ENCODE data around the gene FNIP1. TPM values are rescaled to one million over a fixed set of nuclear protein-coding genes. Genes with fewer than 3 reads are reported as not detected.

FNIP1 gene
- total and polyA plus RNA-seq, 2 of the 8 experiments (the other 6 are each of a cell fraction or from before 2014, with no cell fraction given), result 3.5 to 17.3 TPM

DNA sequence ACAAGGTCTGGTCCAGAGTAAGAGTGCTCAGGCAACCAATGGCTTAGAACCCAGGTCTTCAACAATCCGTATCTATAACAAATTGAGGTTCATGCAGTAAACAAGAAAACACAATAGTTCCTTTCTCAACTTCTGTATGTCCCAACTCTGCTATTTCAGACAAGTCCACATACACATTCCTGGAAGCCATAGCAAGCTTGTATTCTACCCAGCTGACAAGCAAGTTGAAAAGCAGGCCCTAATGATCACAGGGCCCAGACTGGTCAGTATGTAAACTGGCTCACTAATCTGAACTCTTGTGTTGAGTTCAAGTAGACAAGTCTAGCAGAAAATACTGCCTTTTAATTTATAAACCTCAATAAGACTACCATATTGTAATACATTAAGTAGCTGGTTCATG is 26.9 kb downstream of the FNIP1 start:
- Histone ChIP-seq H3K23me2 (ENCODE audit: low read depth, low read length) (no peaks in the 10 kb centered on the region), H4K5ac (ENCODE audit: insufficient read length, low read depth, low read length) (no peak overlapping the region), H3K9ac (replicated peaks in 1 of 4; ENCODE audit: extremely low read depth in 1 of 4, low read depth in 3 of 4, low read length in 3 of 4) (no peak overlapping the region), H2BK120ac (replicated peaks; ENCODE audit: low read depth, low read length) (no peak overlapping the region), H3K56ac (replicated peaks; ENCODE audit: insufficient read length, low read depth, low read length) (no peak overlapping the region), H2BK5ac (ENCODE audit: low read depth, low read length) (no peak overlapping the region), H2AFZ (ENCODE audit: low read length) (no peak overlapping the region), H3K79me2 (ENCODE audit: control insufficient read depth in 1 of 2, insufficient read depth in 2 of 2, low read length in 2 of 2) (peaks cover 0 to 85% of the 10 kb centered on the region in 2 experiments; a peak in 3 of 4 replicates), H3K27ac (ENCODE audit: low read depth, low read length) (no peak overlapping the region), H3K4ac (replicated peaks; ENCODE audit: insufficient read length, low read depth, low read length) (no peak overlapping the region), H3K36me3 (ENCODE audit: control insufficient read depth in 2 of 4, insufficient read depth in 4 of 4, low read length in 3 of 4) (no peaks in the 10 kb centered on the region), H3K23ac (ENCODE audit: insufficient read length) (no peak overlapping the region), H3K14ac (ENCODE audit: insufficient read length) (no peak overlapping the region), H3K4me1 (replicated peaks in 1 of 4; ENCODE audit: control insufficient read depth in 3 of 4, insufficient read depth in 4 of 4, low read length in 3 of 4) (no peaks in the 10 kb centered on the region), H2AK5ac (ENCODE audit: low read depth, low read length) (no peak overlapping the region), H3K79me1 (ENCODE audit: low read depth, low read length) (no peaks in the 10 kb centered on the region; the same call in none of the 2 replicates), H3K18ac (ENCODE audit: extremely low read depth, low read length) (no peak overlapping the region), H2BK15ac (ENCODE audit: low read length) (no peak overlapping the region), H2BK12ac (ENCODE audit: low read depth, low read length) (no peak overlapping the region), H4K20me1 (replicated peaks in 1 of 2; ENCODE audit: control insufficient read depth in 1 of 2, insufficient read depth in 2 of 2, low read length in 2 of 2) (peaks cover 4 to 5% of the 10 kb centered on the region in 2 experiments), H3K4me2 (ENCODE audit: insufficient read depth in 1 of 2, low read depth in 2 of 2, low read length in 2 of 2) (no peak overlapping the region), H3K27me3 (replicated peaks in 1 of 4; ENCODE audit: control insufficient read depth in 3 of 4, extremely low read depth in 1 of 4, insufficient read depth in 3 of 4, low read length in 3 of 4) (no peaks in the 10 kb centered on the region), H4K91ac (replicated peaks; ENCODE audit: insufficient read length, low read length) (no peak overlapping the region), H3K4me3 (ENCODE audit: extremely low read depth in 1 of 4, insufficient read depth in 2 of 4, low read depth in 3 of 4, low read length in 4 of 4) (no peak overlapping the region), H2BK20ac (ENCODE audit: low read length) (no peak overlapping the region), H3K9me3 (ENCODE audit: insufficient read depth in 2 of 2, low read depth in 1 of 2, low read length in 1 of 2) (no peaks in the 10 kb centered on the region), H4K8ac (ENCODE audit: extremely low read depth, insufficient read depth, low read length) (no peak overlapping the region)
- no peak for DNase-seq (ENCODE audit: low read depth in 1 of 2, low spot score in 2 of 2)
- CTCF ChIA-PET (ENCODE audit: partially characterized antibody), result interaction anchor here (0.5 kb wide), 1 partner anchor 640 kb away, joined by 3 read pairs; no protein-coding TSS in a partner anchor
- POLR2A ChIA-PET (ENCODE audit: partially characterized antibody), result no interaction called here
- no peak for FAIRE-seq
- 94% methylated on average over 1 of the region's 1 CpG; no CpG with 5 or more reads in 1 of the 2 experiments for WGBS, 2 experiments (ENCODE audit: extremely low coverage in 1 of 2, insufficient coverage in 1 of 2, insufficient read length in 1 of 2, insufficient replicate concordance in 2 of 2, low coverage in 1 of 2, low lambda C conversion rate in 2 of 2, missing lambda C conversion rate in 1 of 2)
- TF ChIP-seq SAP30 (IDR thresholded peaks at IDR 0.05; ENCODE audit: insufficient read depth, insufficient replicate concordance, low read length), result no peak
- TF ChIP-seq RNF2 (IDR thresholded peaks at IDR 0.05; ENCODE audit: borderline replicate concordance, low read depth, low read length, missing control alignments, poor library complexity, severe bottlenecking), result no peak
- no peak for TF ChIP-seq RXRA (IDR thresholded peaks at IDR 0.05; ENCODE audit: insufficient read depth, low read depth, low read length)
- no peak for TF ChIP-seq EP300 (IDR thresholded peaks at IDR 0.05; ENCODE audit: borderline replicate concordance in 1 of 2, low read depth in 2 of 2, low read length in 2 of 2)
- TF ChIP-seq CTBP2 (IDR thresholded peaks at IDR 0.05; ENCODE audit: borderline replicate concordance, insufficient read depth, insufficient read length, low read length), result no peak
- TF ChIP-seq HDAC2 (IDR thresholded peaks at IDR 0.05; ENCODE audit: borderline replicate concordance in 1 of 2, low read depth in 2 of 2, low read length in 2 of 2), result no peak
- no peak for TF ChIP-seq TAF7 (optimal IDR thresholded peaks at IDR 0.05; ENCODE audit: borderline replicate concordance, low read depth, low read length)
- no peak for TF ChIP-seq SIN3A (conservative IDR thresholded peaks at IDR 0.05 in 1 of 2, IDR thresholded peaks at IDR 0.05 in 1 of 2; ENCODE audit: low read depth in 1 of 2, low read length in 2 of 2)
- TF ChIP-seq SP1 (IDR thresholded peaks at IDR 0.05; ENCODE audit: low read depth, low read length), result no peak
- TF ChIP-seq POU5F1 (IDR thresholded peaks at IDR 0.05; ENCODE audit: low read depth, low read length), result no peak
- TF ChIP-seq RBBP5 (IDR thresholded peaks at IDR 0.05; ENCODE audit: borderline replicate concordance, low read depth, low read length), result no peak
- no peak for TF ChIP-seq TAF1 (IDR thresholded peaks at IDR 0.05; ENCODE audit: low read depth, low read length)
- TF ChIP-seq JUND (IDR thresholded peaks at IDR 0.05; ENCODE audit: low read length), result no peak
